H1 (cell line): ENCODE results near the gene LRRC41. TPM values are rescaled to one million over a fixed set of nuclear protein-coding genes. Genes with fewer than 3 reads are reported as not detected.
"Not testable (repeated sequence)": the region's sequence is repeated elsewhere in the genome, so short reads cannot be mapped to it uniquely, and the experiment has no call there.

ENCODE experiments used
- CTCF ChIA-PET: fragments of 300-600 bp; sonication (Branson Sonifier 250); formaldehyde crosslinking; loops from one replicate; lab custom pipeline; 2021; ENCODE audit not compliant: partially characterized antibody; lab: Charles Lee
- POLR2A ChIA-PET: fragments of 300-600 bp; sonication (Branson Sonifier 250); formaldehyde crosslinking; loops from one replicate; lab custom pipeline; 2021; ENCODE audit warnings: inconsistent platforms; ENCODE audit not compliant: partially characterized antibody; lab: Charles Lee
- DNase-seq, 2 experiments: peaks; one replicate each; pipeline versions ENCODE4 v3.0.0 to v3.0.0-alpha.2; 2010 to 2022; ENCODE audit warnings: low spot score in 2 of 2, low read depth in 1 of 2, mixed read lengths in 1 of 2
- FAIRE-seq: peaks from 2 replicates; lab custom pipeline; 2011; peaks lifted over from hg19 to GRCh38; lab: Jason Lieb, UNC
- H2AFZ ChIP-seq: 2 replicates; pipeline ENCODE4 v1.8.1; 2012; ENCODE audit warnings: low read length, inconsistent platforms
- H2AK5ac ChIP-seq: 2 replicates; pipeline ENCODE4 v1.6.1; 2013; ENCODE audit warnings: low read depth, low read length
- H2BK120ac ChIP-seq: replicated peaks from 2 replicates; pipeline ENCODE3; 2013; ENCODE audit warnings: low read depth, low read length, inconsistent platforms
- H2BK12ac ChIP-seq: 2 replicates; pipeline ENCODE4 v1.6.1; 2013; ENCODE audit warnings: low read depth, low read length
- H2BK15ac ChIP-seq: 2 replicates; pipeline ENCODE4 v1.6.1; 2013; ENCODE audit warnings: low read length
- H2BK20ac ChIP-seq: 2 replicates; pipeline ENCODE4 v1.6.1; 2013; ENCODE audit warnings: low read length
- H2BK5ac ChIP-seq: 2 replicates; pipeline ENCODE4 v1.6.1; 2013; ENCODE audit warnings: low read depth, low read length
- H3K14ac ChIP-seq: 2 replicates; pipeline ENCODE4 v1.6.1; 2013; ENCODE audit warnings: inconsistent platforms; ENCODE audit not compliant: insufficient read length
- H3K18ac ChIP-seq: 2 replicates; pipeline ENCODE4 v1.6.1; 2013; ENCODE audit warnings: low read length; ENCODE audit errors: extremely low read depth
- H3K23ac ChIP-seq: 2 replicates; pipeline ENCODE4 v1.6.1; 2013; ENCODE audit warnings: inconsistent platforms; ENCODE audit not compliant: insufficient read length
- H3K23me2 ChIP-seq: 2 replicates; pipeline ENCODE4 v1.6.1; 2013; ENCODE audit warnings: low read depth, low read length
- H3K27ac ChIP-seq: 2 replicates; pipeline ENCODE4 v1.6.1; 2011; ENCODE audit warnings: low read depth, low read length, inconsistent platforms
- H3K27me3 ChIP-seq, 4 experiments: replicated peaks in 1 of 4; 1 replicate in 1 of 4; 2 replicates in 3 of 4; pipeline versions ENCODE4 v1.6.1 to v1.8.1; 2011 to 2013; ENCODE audit warnings: low read length in 3 of 4, mild to moderate bottlenecking in 3 of 4, inconsistent platforms in 2 of 4, mixed read lengths in 2 of 4, moderate library complexity in 1 of 4; ENCODE audit not compliant: control insufficient read depth in 3 of 4, insufficient read depth in 3 of 4; ENCODE audit errors: extremely low read depth in 1 of 4
- H3K36me3 ChIP-seq, 4 experiments: 2 replicates each; pipeline versions ENCODE4 v1.6.1 to v1.8.1; 2011 to 2013; ENCODE audit warnings: mild to moderate bottlenecking in 4 of 4, low read length in 3 of 4, moderate library complexity in 2 of 4, control low read depth in 1 of 4, inconsistent platforms in 1 of 4; ENCODE audit not compliant: insufficient read depth in 4 of 4, control insufficient read depth in 2 of 4
- H3K4ac ChIP-seq: replicated peaks from 2 replicates; pipeline ENCODE3; 2013; ENCODE audit warnings: low read length, low read depth, mixed read lengths, inconsistent platforms; ENCODE audit not compliant: insufficient read length
- H3K4me1 ChIP-seq, 4 experiments: replicated peaks in 1 of 4; 1 replicate in 1 of 4; 2 replicates in 3 of 4; pipeline versions ENCODE4 v1.6.1 to v1.8.1; 2011 to 2013; ENCODE audit warnings: low read length in 3 of 4, inconsistent platforms in 2 of 4, mixed read lengths in 1 of 4; ENCODE audit not compliant: insufficient read depth in 4 of 4, control insufficient read depth in 3 of 4
- H3K4me2 ChIP-seq, 2 experiments: 2 replicates each; pipeline versions ENCODE4 v1.6.1 to v1.8.1; 2011 to 2013; ENCODE audit warnings: low read depth in 2 of 2, low read length in 2 of 2, control low read depth in 1 of 2, inconsistent platforms in 1 of 2, mild to moderate bottlenecking in 1 of 2; ENCODE audit not compliant: insufficient read depth in 1 of 2
- H3K4me3 ChIP-seq, 4 experiments: fragments of 200-600, 300-600 bp in 1 of 4; sonication (generic), shearing (Covaris generic), sonication (Bioruptor Twin) in 1 of 4; 2 replicates each; pipeline versions ENCODE4 v1.5.1 to v1.8.1; 2011 to 2016; ENCODE audit warnings: low read length in 4 of 4, low read depth in 3 of 4, control low read depth in 2 of 4, inconsistent platforms in 2 of 4, mild to moderate bottlenecking in 2 of 4, mixed read lengths in 1 of 4, moderate library complexity in 1 of 4; ENCODE audit not compliant: insufficient read depth in 2 of 4; ENCODE audit errors: extremely low read depth in 1 of 4
- H3K56ac ChIP-seq: replicated peaks from 2 replicates; pipeline ENCODE3; 2013; ENCODE audit warnings: low read depth, mild to moderate bottlenecking, mixed read lengths, low read length, inconsistent platforms; ENCODE audit not compliant: insufficient read length
- H3K79me1 ChIP-seq: 2 replicates; pipeline ENCODE4 v1.6.1; 2013; ENCODE audit warnings: low read depth, low read length, control low read depth
- H3K79me2 ChIP-seq, 2 experiments: 2 replicates each; pipeline versions ENCODE4 v1.6.1 to v1.8.1; 2012 to 2013; ENCODE audit warnings: low read length in 2 of 2, mild to moderate bottlenecking in 2 of 2, inconsistent platforms in 1 of 2; ENCODE audit not compliant: insufficient read depth in 2 of 2, control insufficient read depth in 1 of 2
- H3K9ac ChIP-seq, 4 experiments: replicated peaks in 1 of 4; 1 replicate in 1 of 4; 2 replicates in 3 of 4; pipeline versions ENCODE4 v1.6.1 to v1.8.1; 2011 to 2013; ENCODE audit warnings: low read depth in 3 of 4, low read length in 3 of 4, control low read depth in 2 of 4, mild to moderate bottlenecking in 2 of 4, moderate library complexity in 2 of 4, inconsistent platforms in 1 of 4; ENCODE audit errors: extremely low read depth in 1 of 4
- H3K9me3 ChIP-seq, 2 experiments: 2 replicates each; pipeline versions ENCODE4 v1.6.1 to v1.8.1; 2012 to 2013; ENCODE audit warnings: mild to moderate bottlenecking in 2 of 2, moderate library complexity in 2 of 2, control low read depth in 1 of 2, inconsistent platforms in 1 of 2, low read depth in 1 of 2, low read length in 1 of 2, mixed read lengths in 1 of 2; ENCODE audit not compliant: insufficient read depth in 2 of 2
- H4K20me1 ChIP-seq, 2 experiments: replicated peaks in 1 of 2; 2 replicates each; pipeline versions ENCODE3 to v1.8.1; 2011 to 2013; ENCODE audit warnings: inconsistent platforms in 2 of 2, low read length in 2 of 2, mild to moderate bottlenecking in 1 of 2; ENCODE audit not compliant: insufficient read depth in 2 of 2, control insufficient read depth in 1 of 2
- H4K5ac ChIP-seq: 2 replicates; pipeline ENCODE4 v1.6.1; 2013; ENCODE audit warnings: low read length, low read depth, mixed read lengths, inconsistent platforms; ENCODE audit not compliant: insufficient read length
- H4K8ac ChIP-seq: 2 replicates; pipeline ENCODE4 v1.8.0; 2013; ENCODE audit warnings: mild to moderate bottlenecking, moderate library complexity, low read length, inconsistent platforms; ENCODE audit not compliant: insufficient read depth; ENCODE audit errors: extremely low read depth
- H4K91ac ChIP-seq: replicated peaks from 2 replicates; pipeline ENCODE3; 2013; ENCODE audit warnings: low read length, mixed read lengths, inconsistent platforms; ENCODE audit not compliant: insufficient read length
- WGBS, 2 experiments: shearing (Covaris generic) in 1 of 2; methylation state at CpG; one replicate each; pipeline versions ENCODE4 v1.1.6 to v1.1.7; 2013 to 2015; ENCODE audit warnings: low lambda C conversion rate in 2 of 2, mixed read lengths in 2 of 2, inconsistent platforms in 1 of 2, low coverage in 1 of 2, missing lambda C conversion rate in 1 of 2; ENCODE audit not compliant: insufficient replicate concordance in 2 of 2, insufficient coverage in 1 of 2, insufficient read length in 1 of 2; ENCODE audit errors: extremely low coverage in 1 of 2, missing lambda C conversion rate in 1 of 2; 5-methylcytosine and 5-hydroxymethylcytosine counted together
- polyA plus RNA-seq, 7 experiments: library from polyadenylated mRNA; depleted of rRNA in 3 of 7; stranded (reverse) in 5 of 7; unstranded in 2 of 7; fragments of >200 nt in 5 of 7; fragments of 200-250 nt in 2 of 7; gene quantifications; 1 replicate in 5 of 7; 2 replicates in 1 of 7; 4 replicates in 1 of 7; pipeline versions ENCODE4 v1.2.1 to v1.2.3, GENCODE V29; 2011 to 2013; ENCODE audit warnings: missing spikeins in 2 of 7, mixed read lengths in 2 of 7
- total RNA-seq: library from RNA; stranded (reverse); fragmentation: NEBNext Ultra II Directional; extraction: Animal tissue kit (Norgen Biotek cat#: 25700); gene quantifications from 2 replicates; pipeline ENCODE4 v1.2.1, GENCODE V29; 2021

Gene LRRC41
- total and polyA plus RNA-seq, 2 of the 8 experiments (the other 6 are each of a cell fraction or from before 2014, with no cell fraction given), result 36.8 to 51.2 TPM

DNA sequence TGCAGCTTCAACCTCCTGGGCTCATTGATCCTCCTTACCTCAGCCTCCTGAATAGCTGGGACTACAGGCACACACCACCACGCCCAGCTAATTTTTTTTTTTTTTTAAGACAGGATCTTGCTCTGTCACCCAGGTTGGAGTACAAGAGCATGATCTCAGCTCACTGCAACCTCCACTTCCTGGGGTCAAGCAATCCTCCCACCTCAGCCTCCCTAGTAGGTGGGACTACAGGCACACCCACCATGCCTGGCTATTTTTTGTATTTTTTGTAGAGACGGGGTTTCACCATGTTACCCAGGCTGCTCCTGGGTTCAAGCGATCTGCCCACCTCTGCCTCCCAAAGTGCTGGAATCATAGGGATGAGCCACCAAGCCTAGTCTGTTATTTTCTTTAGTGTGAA, 59.6 kb downstream of the LRRC41 start:
- DNase-seq, result not testable (repeated sequence)
- WGBS, 2 experiments, result 89% methylated on average over 3 of the region's 3 CpGs; no CpG with 5 or more reads in 1 of the 2 experiments

More for the DNA sequence above, 59.6 kb downstream of the LRRC41 start:
- not testable (repeated sequence) for H3K4me2 ChIP-seq, H2BK15ac ChIP-seq, H3K27me3 ChIP-seq, H2BK20ac ChIP-seq, H4K8ac ChIP-seq, H2AK5ac ChIP-seq, H3K27ac ChIP-seq, H3K23ac ChIP-seq, H2BK5ac ChIP-seq, H3K14ac ChIP-seq, FAIRE-seq, H3K9ac ChIP-seq, H3K79me1 ChIP-seq, H2BK120ac ChIP-seq, H3K56ac ChIP-seq, H3K18ac ChIP-seq, H3K4ac ChIP-seq, H2BK12ac ChIP-seq, H4K5ac ChIP-seq, H3K4me3 ChIP-seq, H4K20me1 ChIP-seq, H2AFZ ChIP-seq, H3K23me2 ChIP-seq, H3K36me3 ChIP-seq, H3K79me2 ChIP-seq, H4K91ac ChIP-seq, H3K9me3 ChIP-seq
- POLR2A ChIA-PET, result interaction anchor here (1.6 kb wide), 1 partner anchor 17 kb away, joined by 6 read pairs; no protein-coding TSS in a partner anchor
- CTCF ChIA-PET, result interaction anchor here (2.1 to 4.6 kb wide), 2 partner anchors 20 to 104 kb away, joined by 9 to 55 read pairs; no protein-coding TSS in a partner anchor
- H3K4me1 ChIP-seq, result peaks cover 4 to 11% (median 5%) of the 10 kb centered on the region in 4 experiments; a peak in 5 of 7 replicates
